ENCODE data around the gene GCNT4.

The GCNT4 gene

DNA sequence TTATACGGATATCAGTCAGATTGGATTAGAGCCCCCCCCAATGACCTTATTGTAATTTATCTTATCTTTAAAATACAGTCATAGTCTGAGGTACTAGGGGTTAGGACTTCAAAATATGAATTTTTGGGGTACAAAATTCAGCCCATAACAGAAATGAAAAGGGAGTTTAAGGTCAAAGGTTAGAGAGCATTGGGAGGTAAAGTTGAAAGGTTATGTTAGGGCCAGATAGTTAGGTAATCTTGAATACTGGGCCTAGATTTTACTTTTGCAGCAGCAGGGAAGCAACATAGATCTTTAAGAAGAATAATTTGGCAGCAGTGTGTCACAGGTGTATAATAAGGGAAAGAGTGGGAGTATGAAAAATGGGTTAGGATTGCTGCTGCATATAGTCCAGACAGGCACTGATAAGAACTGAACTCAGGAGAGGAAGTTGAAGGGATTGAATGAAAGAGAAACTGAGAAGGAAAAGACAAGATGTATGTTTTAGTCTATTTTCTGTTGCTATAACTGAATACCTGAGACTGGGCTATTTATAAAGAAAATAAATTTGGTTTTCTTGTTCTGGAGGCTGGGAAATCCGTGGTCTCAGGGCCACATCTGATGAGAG is 10.7 kb upstream of the GCNT4 start:
- H3K4me3 ChIP-seq (ENCODE audit: low read length), result no peak overlapping the region
- H3K27me3 ChIP-seq (ENCODE audit: control insufficient read depth, insufficient read depth, low read length), result no peaks in the 10 kb centered on the region
- no peaks in the 10 kb centered on the region for H3K4me1 ChIP-seq (ENCODE audit: control insufficient read depth, insufficient read depth, low read length)
- H3K36me3 ChIP-seq (ENCODE audit: control insufficient read depth, insufficient read depth, low read length), result no peaks in the 10 kb centered on the region
- no peak overlapping the region for H3K9ac ChIP-seq (ENCODE audit: low read length)
- H3K9me3 ChIP-seq (ENCODE audit: control insufficient read depth, low read length), result no peaks in the 10 kb centered on the region

DNA sequence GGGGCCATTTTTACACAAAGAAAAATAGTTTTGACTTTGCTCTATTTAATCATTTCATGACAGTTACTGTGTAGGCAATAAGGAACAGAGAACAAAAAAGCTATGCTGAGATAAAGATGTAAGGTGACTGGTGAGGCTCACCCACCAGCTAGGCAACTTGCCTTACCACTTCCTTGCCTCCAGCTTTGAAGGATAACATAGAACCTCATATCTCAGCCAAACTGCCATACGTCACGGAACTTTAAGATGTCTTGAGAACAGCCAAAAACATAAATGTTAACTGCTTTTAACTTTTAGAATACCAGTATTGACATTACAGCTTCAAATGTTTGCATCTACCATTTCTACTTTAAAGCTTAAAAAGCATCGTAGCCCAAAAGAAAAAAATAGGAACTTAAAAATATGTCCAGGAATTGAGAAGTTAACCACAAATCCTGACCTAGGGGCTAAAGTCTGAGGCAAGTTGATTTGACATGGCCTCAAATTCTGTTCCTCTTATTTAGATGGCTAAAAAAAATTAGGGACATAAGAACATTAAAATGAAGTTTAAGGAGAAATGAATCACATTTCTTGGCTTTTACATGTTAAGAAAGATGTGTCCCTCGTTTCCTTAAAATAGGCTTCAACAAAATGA is 7.7 kb upstream of the GCNT4 start:
- Histone ChIP-seq H3K27me3 (ENCODE audit: control insufficient read depth, insufficient read depth, low read length) (no peaks in the 10 kb centered on the region), H3K36me3 (ENCODE audit: control insufficient read depth, insufficient read depth, low read length) (no peaks in the 10 kb centered on the region), H3K4me1 (ENCODE audit: control insufficient read depth, insufficient read depth, low read length) (no peaks in the 10 kb centered on the region), H3K4me3 (ENCODE audit: low read length) (no peak overlapping the region), H3K9me3 (ENCODE audit: control insufficient read depth, low read length) (no peaks in the 10 kb centered on the region), H3K9ac (ENCODE audit: low read length) (no peak overlapping the region)

DNA sequence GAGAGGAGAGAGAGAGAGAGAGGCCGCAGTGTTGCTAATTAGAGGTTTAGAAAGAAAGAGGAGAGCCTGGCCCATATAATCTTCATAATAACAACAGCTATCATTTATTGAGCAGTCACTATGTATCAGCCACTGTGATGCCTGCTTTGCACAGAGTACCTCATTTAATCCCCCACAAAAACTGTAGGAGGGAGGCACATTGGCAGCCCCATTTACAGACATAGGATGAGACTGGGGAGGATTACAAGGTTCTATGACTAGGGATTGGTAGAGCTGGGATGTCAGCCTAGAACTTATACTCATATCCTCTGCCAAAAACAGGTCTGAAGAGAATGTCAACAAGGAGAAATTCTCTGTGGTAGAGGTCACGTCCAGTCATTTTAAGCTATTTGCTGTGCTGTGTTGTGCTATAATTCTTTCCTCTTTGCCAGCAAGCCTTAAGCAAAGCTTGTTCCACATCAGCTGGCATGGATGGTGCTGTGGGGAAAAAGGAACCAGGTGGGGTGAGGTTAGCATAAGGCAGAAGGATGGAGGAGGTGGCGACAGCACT is 6.7 kb upstream of the GCNT4 start:
- no peaks in the 10 kb centered on the region for H3K9me3 ChIP-seq (ENCODE audit: control insufficient read depth, low read length)
- H3K4me3 ChIP-seq (ENCODE audit: low read length), result no peak overlapping the region
- peaks cover 9% of the 10 kb centered on the region for H3K4me1 ChIP-seq (ENCODE audit: control insufficient read depth, insufficient read depth, low read length)
- H3K36me3 ChIP-seq (ENCODE audit: control insufficient read depth, insufficient read depth, low read length), result no peaks in the 10 kb centered on the region
- H3K27me3 ChIP-seq (ENCODE audit: control insufficient read depth, insufficient read depth, low read length), result no peaks in the 10 kb centered on the region
- H3K9ac ChIP-seq (ENCODE audit: low read length), result no peak overlapping the region

DNA sequence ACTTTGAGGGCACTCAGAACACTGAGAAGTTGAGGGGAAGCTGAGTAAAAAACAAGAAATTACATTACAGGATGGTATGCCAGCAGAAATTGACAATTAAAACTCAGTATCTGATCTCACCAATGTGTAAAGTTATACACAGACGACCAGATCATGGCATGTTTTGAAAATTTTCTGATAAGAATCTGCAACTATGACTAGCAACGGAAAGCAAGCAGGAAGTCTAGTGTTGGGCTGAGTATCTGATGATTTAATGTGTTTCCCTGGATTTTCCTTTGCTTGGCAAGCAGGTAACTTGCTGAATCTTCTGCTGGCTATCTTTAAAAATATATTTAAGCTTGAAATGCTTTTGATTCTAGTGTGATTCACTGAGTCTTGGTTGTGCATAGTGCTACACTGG is 5.2 kb upstream of the GCNT4 start:
- Histone ChIP-seq H3K36me3 (ENCODE audit: control insufficient read depth, insufficient read depth, low read length) (no peaks in the 10 kb centered on the region), H3K4me1 (ENCODE audit: control insufficient read depth, insufficient read depth, low read length) (peaks cover 9% of the 10 kb centered on the region), H3K27me3 (ENCODE audit: control insufficient read depth, insufficient read depth, low read length) (no peaks in the 10 kb centered on the region)

DNA sequence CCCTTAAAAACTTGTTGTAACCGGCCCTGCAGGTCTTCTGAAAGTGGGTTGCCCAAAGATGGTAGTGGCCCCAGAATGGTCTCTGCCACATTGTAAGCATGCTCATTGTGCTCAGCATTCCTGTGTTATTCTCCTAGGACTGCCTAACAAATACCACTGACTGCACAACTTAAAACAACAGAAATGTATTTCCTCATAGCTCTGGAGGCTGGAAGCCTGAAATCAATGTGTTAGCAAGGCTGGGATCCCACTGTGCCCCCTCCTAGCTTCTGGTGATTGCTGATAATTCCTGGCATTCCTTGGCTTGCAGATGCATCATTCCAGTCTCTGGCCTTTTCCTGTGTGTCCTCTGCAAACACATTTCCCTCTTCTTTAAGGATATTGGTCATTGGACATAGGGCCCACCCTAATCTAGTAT is 3.4 kb upstream of the GCNT4 start:
- no peak overlapping the region for H3K4me3 ChIP-seq (ENCODE audit: low read length)
- no peaks in the 10 kb centered on the region for H3K9me3 ChIP-seq (ENCODE audit: control insufficient read depth, low read length)
- no peak overlapping the region for H3K9ac ChIP-seq (ENCODE audit: low read length)
- peaks cover 18% of the 10 kb centered on the region for H3K4me1 ChIP-seq (ENCODE audit: control insufficient read depth, insufficient read depth, low read length)
- no peaks in the 10 kb centered on the region for H3K27me3 ChIP-seq (ENCODE audit: control insufficient read depth, insufficient read depth, low read length)
- H3K36me3 ChIP-seq (ENCODE audit: control insufficient read depth, insufficient read depth, low read length), result no peaks in the 10 kb centered on the region

More for the DNA sequence above, 5.2 kb upstream of the GCNT4 start:
- Histone ChIP-seq H3K9me3 (ENCODE audit: control insufficient read depth, low read length) (no peaks in the 10 kb centered on the region), H3K4me3 (ENCODE audit: low read length) (no peak overlapping the region), H3K9ac (ENCODE audit: low read length) (no peak overlapping the region)

DNA sequence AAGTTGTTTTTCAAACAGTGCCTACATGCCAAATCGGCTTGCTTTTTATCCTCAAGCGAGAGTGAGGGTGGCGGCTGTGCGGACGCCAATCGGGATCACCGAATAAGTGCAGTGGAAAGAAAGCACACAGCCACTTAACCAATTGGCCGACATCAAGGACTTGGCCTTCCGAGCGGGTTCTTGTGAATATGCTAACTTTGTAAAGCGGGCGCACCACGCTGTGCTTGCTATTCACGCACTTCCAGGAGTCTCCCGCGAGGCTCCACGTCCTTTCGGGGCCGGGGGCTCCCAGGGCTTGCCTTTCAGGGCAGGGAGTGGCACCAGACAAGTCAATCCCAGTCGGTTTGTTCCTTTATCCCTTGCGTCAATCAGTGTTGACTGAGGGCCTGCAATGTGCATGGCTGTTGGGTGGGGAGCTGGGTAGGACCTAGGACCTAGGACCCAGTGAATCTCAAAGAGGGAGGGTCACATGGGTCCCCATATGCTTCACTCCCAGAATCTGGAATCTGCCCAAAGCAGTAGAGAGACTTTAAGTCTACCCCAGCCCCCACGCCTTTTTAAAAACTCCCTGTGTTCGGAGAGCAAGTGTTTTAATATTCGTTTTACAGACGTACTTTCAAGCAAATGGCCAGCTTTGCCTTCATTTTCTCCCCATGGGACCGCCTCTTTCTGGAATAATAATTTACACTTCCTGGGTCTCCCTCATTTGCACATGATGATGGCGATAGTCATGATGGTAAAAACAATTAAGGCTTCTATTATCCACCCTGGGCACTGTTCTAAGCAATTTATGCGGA is 2.0 kb upstream of the GCNT4 start:
- H3K4me3 ChIP-seq (ENCODE audit: low read length), result peak overlapping the region; percentile 37
- H3K9me3 ChIP-seq (ENCODE audit: control insufficient read depth, low read length), result no peaks in the 10 kb centered on the region
- peak overlapping the region; percentile 83 for H3K9ac ChIP-seq (ENCODE audit: low read length)
- no peaks in the 10 kb centered on the region for H3K27me3 ChIP-seq (ENCODE audit: control insufficient read depth, insufficient read depth, low read length)
- H3K36me3 ChIP-seq (ENCODE audit: control insufficient read depth, insufficient read depth, low read length), result no peaks in the 10 kb centered on the region
- H3K4me1 ChIP-seq (ENCODE audit: control insufficient read depth, insufficient read depth, low read length), result peaks cover 33% of the 10 kb centered on the region

DNA sequence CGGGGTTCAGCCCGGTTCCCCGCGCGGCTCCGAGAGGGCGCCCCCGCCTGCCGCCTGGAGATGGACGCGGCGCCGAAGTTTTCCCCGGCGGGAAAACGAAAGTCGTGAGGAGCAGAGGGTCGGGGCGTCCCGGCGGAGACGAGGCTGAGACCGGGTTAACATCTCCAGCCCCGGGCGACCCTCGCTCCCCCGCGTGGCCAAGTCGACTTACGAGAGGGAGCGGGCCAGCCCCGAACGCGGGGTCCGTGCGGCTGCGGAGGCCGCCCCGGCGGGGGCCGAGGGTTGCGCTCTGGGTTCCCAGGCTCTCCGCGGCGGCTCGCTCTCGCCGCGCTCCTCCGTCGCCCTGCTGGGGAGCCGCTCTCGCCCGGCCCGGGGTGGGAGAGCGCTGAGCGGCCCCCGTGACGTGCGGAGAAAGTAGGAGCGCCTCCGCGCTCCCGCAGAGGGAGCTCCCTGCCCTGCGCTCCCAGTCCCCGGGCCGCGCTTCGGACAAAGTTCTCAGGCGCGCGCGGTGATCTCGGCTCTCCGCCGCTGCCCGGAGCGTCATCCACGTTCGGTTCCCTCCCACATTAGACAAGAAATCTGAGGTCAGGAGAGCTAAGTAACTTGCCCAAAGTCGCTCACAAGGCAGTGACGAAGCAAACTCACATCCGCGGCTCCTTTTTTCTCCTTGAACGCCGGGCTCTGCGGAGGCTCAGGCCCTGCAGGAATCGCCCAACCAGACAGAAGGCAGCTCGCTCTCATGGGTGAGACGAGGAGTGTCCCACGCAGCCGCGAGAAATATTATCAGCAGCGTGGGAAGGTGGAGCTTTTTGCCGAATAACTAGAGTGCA is 1.2 kb upstream of the GCNT4 start:
- Histone ChIP-seq H3K9ac (ENCODE audit: low read length) (peak overlapping the region; percentile 83), H3K27me3 (ENCODE audit: control insufficient read depth, insufficient read depth, low read length) (no peaks in the 10 kb centered on the region), H3K4me1 (ENCODE audit: control insufficient read depth, insufficient read depth, low read length) (peaks cover 38% of the 10 kb centered on the region), H3K4me3 (ENCODE audit: low read length) (peak overlapping the region; percentile 37), H3K9me3 (ENCODE audit: control insufficient read depth, low read length) (no peaks in the 10 kb centered on the region), H3K36me3 (ENCODE audit: control insufficient read depth, insufficient read depth, low read length) (no peaks in the 10 kb centered on the region)

DNA sequence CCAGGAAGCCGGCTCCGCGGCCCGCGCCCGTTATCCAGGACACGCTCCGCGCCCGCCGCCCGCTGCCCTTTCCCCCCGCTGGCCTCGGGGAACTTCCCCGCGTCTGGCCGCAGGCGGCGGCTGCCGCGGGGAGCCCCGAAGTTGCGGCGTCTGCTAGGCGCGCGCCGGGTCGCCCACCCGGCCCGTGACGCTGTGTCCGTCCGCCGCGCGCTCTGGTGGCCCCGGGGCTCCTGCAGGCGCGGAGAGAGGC is 621 bp upstream of the GCNT4 start:
- peak overlapping the region; percentile 83 for H3K9ac ChIP-seq (ENCODE audit: low read length)
- no peaks in the 10 kb centered on the region for H3K9me3 ChIP-seq (ENCODE audit: control insufficient read depth, low read length)
- H3K27me3 ChIP-seq (ENCODE audit: control insufficient read depth, insufficient read depth, low read length), result no peaks in the 10 kb centered on the region
- H3K36me3 ChIP-seq (ENCODE audit: control insufficient read depth, insufficient read depth, low read length), result no peaks in the 10 kb centered on the region
- H3K4me1 ChIP-seq (ENCODE audit: control insufficient read depth, insufficient read depth, low read length), result peaks cover 44% of the 10 kb centered on the region
- peak overlapping the region; percentile 37 for H3K4me3 ChIP-seq (ENCODE audit: low read length)

DNA sequence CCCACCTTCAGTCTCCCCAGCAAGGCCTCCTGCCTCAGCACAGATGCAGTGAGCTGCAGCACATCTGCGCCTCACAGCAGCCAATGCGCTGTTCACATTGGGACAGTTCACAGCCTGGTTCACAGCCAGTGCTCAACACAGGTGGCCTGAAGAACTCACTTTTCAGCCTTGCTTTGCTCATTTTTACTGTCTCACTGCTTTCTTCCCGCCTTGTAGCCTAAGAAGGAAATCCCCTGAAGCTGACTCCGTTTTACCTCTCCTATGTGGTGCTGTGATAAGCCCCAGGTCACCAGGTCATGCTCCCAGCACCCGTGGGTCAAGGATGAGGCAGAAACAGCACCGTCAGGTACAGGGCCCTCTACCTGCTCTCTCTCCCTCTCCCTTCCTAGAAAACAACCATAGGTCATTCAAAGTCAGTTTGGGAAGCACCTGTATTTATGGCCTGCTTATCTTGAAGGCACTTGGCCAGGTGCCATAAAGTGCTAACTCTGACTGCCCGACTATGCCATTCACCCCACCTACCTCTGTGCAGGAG is 1.1 kb downstream of the GCNT4 start:
- Histone ChIP-seq H3K27me3 (ENCODE audit: control insufficient read depth, insufficient read depth, low read length) (no peaks in the 10 kb centered on the region), H3K36me3 (ENCODE audit: control insufficient read depth, insufficient read depth, low read length) (no peaks in the 10 kb centered on the region), H3K4me3 (ENCODE audit: low read length) (peak overlapping the region; percentile 37), H3K9me3 (ENCODE audit: control insufficient read depth, low read length) (no peaks in the 10 kb centered on the region), H3K9ac (ENCODE audit: low read length) (peak overlapping the region; percentile 83), H3K4me1 (ENCODE audit: control insufficient read depth, insufficient read depth, low read length) (peaks cover 47% of the 10 kb centered on the region)

DNA sequence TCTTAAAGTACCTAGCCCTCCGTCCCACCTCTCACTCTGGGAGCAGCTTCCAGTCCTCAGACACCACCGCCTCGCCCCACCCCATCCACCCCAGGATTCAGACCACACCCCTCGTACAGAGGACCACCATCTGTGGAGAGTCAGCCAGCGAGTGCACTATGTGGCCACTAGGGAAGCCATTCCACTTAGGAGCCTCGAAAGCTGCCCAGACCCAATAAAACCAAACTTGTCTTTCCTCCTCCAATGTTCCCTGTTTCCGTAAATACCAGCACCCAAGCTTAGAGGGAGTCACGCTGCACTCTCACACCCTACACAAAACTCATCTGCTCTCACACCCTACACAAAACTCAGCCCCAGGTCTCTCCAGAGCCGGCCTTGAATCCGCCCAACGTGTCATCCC is 1.9 kb downstream of the GCNT4 start:
- Histone ChIP-seq H3K36me3 (ENCODE audit: control insufficient read depth, insufficient read depth, low read length) (no peaks in the 10 kb centered on the region), H3K9me3 (ENCODE audit: control insufficient read depth, low read length) (no peaks in the 10 kb centered on the region), H3K4me1 (ENCODE audit: control insufficient read depth, insufficient read depth, low read length) (peaks cover 47% of the 10 kb centered on the region), H3K4me3 (ENCODE audit: low read length) (no peak overlapping the region), H3K27me3 (ENCODE audit: control insufficient read depth, insufficient read depth, low read length) (no peaks in the 10 kb centered on the region), H3K9ac (ENCODE audit: low read length) (peak overlapping the region; percentile 83)

DNA sequence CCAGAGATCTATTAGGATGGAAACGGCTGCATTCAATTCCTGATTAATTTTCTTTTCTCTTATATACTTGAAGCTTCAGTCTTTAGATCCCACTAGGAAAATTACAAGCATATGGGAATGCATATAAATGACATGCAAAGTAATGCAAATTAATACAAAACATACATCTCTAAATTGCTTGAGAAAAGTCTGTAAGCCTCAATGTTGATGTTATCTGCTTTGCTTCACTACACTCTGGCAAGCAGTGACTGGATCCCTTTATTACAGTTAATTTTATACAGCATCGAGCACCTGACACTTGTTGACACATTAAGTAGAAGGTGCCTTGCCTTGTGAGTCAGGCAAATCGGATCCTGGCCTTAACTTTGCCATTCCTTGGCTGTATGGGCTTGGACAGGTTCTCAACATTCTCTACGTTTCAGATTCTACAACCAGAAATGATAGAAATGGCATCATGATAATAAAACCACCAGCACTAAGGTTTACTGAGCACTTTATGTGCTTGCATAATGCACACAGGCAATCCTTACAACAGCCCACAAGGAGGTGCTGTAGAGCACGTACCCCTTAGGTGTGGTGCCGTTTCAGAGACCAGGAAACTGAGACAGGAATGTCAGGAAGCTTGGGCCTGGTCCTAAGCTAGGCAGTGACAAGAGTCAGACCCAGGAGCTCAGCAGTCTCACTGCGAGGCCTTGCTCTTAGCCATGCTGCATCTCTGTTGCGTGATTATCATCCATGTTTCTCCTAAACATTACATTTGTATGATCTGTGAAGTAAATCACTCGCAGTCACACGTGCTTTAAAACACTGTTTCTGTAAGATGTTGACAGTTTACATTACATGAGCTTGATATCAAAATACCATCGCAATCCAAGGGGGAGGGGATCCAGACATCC is 2.7 kb downstream of the GCNT4 start:
- Histone ChIP-seq H3K36me3 (ENCODE audit: control insufficient read depth, insufficient read depth, low read length) (no peaks in the 10 kb centered on the region), H3K4me3 (ENCODE audit: low read length) (no peak overlapping the region), H3K9ac (ENCODE audit: low read length) (no peak overlapping the region), H3K9me3 (ENCODE audit: control insufficient read depth, low read length) (no peaks in the 10 kb centered on the region), H3K27me3 (ENCODE audit: control insufficient read depth, insufficient read depth, low read length) (no peaks in the 10 kb centered on the region), H3K4me1 (ENCODE audit: control insufficient read depth, insufficient read depth, low read length) (peaks cover 49% of the 10 kb centered on the region)

Measured in mucosa of stomach (tissue), 1 donor.